Measurements from ENCODE around the gene ESRRG. TPM values are rescaled to one million over a fixed set of nuclear protein-coding genes. Genes with fewer than 3 reads are reported as not detected.
"Not testable (repeated sequence)": the region's sequence is repeated elsewhere in the genome, so short reads cannot be mapped to it uniquely, and the experiment has no call there.

Gene ESRRG
- polyA plus RNA-seq, 4 donors, result 38.0 to 57.4 (median 50.7) TPM

DNA sequence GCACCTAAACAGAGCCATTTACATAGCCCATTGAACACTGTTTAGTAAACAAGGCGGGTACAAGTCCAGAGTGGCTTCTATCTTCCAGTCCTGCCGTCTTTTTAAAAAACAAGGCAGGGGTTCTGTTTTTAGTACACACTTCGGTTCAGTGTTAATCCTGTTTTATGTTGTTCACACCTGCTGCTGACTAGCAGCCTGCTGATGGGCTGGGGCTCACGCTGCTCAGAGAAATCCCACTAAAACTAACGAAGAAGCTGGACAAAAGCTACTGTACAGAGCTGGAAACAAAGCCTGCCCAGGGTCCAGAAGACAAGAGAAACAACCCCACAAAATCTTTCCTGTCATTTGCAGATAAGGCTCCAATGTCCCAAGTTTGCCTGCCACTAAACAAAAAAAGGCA, 13.2 kb downstream of the ESRRG start:
- no peak for DNase-seq (ENCODE audit: low read depth in 4 of 4, low spot score in 3 of 4)

DNA sequence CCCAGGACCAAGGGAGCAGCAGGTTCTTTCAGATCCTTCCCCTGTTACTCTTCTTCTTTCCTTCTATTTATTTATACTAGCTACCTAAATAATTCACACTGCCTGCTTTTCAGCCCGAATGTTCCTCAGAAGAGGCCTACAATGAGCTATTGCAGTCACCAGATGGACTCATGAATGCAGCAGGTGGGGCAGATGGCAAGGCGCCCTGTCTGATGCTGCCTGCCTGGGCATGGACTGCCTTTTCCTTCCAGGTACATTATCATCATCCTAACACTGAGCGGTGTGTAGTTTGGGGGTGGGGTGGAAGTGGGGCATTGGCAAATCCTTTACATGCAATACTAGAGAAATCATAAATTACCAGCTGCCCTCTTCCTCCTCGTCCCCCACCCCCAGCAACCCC, 17.6 kb downstream of the ESRRG start:
- no peak for DNase-seq (ENCODE audit: low read depth in 4 of 4, low spot score in 3 of 4)

DNA sequence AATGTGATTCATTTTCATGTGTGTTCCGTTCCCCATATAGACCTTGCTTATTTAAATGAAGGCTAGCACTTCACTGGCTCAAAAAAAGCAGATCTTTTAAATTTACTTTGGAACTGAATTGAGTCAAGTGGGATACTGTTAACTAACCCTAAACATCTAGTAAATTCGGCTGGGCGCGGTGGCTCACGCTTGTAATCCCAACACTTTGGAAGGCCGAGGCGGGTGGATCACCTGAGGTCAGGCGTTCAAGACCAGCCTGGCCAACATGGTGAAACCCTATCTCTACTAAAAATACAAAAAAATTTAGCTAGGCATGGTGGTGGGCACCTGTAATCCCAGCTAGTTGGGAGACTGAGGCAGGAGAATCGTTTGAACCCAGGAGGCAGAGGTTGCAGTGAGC, 19.2 kb downstream of the ESRRG start:
- DNase-seq (ENCODE audit: low read depth in 4 of 4, low spot score in 3 of 4), result not testable (repeated sequence)

DNA sequence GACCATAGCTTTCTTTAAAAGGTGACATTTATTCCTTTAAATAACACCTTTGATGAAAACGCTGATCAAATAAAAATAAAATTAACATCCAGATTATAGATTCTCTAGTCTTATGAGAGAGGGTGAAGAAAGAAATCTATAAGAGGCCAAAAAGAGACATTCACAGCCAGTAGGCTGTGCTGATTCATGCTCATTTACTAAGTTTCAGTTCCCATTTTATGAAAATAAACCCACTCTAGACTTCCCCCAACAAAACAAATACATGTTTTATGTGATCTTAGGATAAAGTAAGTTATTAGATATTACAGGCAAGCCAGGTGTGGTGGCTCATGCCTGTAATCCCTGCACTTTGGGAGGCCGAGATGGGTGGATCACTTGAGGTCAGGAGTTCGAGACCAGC, 21.1 kb downstream of the ESRRG start:
- DNase-seq (ENCODE audit: low read depth in 4 of 4, low spot score in 3 of 4), result no peak

DNA sequence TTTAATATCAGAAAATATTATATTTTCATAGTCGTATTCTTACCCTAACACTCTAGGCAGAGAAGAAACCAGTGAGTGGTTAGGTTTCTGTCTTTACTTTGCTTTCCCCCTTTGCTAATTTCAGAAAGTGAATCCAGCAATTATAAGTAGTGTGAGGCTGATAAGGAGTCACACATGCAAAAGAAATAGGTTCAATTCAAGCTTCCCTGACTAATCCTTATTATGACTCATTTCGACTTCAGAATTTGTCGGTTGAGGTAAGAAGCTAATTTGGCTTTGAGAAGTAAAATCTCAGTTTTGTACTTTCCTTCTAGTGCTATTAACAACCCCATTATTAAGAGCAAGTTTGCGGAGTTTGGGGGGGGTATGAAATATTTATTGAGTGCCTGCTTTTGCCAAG, 22.4 kb downstream of the ESRRG start:
- DNase-seq (ENCODE audit: low read depth in 4 of 4, low spot score in 3 of 4), result no peak

DNA sequence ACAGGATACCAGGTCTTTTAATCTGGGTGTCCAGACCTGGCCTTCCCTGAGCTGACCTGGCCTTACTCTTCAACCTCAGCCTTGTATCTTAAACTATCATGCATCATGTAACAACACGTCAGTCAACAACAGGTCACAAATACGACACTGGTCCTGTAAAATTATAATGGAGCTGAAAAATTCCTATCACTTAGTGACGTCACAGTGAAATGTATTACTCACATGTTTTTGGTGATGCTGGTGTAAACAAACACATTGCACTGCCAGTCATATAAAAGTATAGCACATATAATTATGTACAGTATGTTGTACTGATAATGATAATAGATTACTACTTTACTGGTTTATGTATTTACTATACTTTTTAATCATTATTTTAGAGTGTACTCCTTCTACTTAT, 31.5 kb downstream of the ESRRG start:
- no peak for DNase-seq (ENCODE audit: low read depth in 4 of 4, low spot score in 3 of 4)

DNA sequence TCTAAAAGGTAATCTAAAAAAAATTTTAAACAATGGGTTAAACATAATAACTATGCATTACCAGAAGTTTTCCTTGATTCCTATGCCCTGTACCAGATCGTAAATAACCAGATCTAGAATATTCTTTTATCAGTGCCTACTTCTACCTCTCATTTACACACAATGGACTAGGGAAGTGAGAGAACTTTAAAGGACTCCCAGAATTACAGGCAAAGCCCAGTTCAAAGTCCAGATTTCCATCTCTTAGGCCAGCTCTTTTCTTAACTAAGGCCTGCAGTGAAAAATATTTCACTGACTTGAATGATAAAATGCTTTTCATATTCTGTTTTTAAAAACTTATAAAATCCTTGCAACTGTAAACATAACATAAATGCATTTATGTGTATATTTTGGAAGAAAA, 32.6 kb downstream of the ESRRG start:
- no peak for DNase-seq (ENCODE audit: low read depth in 4 of 4, low spot score in 3 of 4)

DNA sequence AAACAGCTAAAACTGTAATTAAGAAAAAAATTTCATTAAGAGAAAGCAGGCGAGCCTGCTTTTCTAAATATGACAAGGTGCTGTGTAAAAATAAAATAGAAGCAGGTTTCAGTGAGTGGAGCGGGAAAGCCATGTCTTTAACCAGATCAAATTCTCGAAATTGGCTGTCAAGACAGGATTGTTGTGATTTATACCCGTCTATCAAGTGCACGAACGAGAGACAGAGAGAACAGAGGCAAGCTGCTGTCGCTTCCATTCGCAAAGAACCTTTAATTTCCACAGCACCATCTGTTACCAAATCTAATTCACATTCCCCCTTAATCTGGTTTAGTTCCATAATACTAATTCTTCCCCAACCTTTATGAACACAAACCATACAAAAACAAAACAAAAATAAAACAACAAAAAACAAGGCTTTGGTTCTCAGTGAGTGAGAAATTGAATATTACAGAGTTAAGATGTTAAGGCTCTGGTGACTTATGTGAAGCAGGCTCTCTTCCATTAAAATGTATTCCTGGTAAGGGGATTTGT, 35.0 kb downstream of the ESRRG start:
- DNase-seq (ENCODE audit: low read depth in 4 of 4, low spot score in 3 of 4), result no peak

DNA sequence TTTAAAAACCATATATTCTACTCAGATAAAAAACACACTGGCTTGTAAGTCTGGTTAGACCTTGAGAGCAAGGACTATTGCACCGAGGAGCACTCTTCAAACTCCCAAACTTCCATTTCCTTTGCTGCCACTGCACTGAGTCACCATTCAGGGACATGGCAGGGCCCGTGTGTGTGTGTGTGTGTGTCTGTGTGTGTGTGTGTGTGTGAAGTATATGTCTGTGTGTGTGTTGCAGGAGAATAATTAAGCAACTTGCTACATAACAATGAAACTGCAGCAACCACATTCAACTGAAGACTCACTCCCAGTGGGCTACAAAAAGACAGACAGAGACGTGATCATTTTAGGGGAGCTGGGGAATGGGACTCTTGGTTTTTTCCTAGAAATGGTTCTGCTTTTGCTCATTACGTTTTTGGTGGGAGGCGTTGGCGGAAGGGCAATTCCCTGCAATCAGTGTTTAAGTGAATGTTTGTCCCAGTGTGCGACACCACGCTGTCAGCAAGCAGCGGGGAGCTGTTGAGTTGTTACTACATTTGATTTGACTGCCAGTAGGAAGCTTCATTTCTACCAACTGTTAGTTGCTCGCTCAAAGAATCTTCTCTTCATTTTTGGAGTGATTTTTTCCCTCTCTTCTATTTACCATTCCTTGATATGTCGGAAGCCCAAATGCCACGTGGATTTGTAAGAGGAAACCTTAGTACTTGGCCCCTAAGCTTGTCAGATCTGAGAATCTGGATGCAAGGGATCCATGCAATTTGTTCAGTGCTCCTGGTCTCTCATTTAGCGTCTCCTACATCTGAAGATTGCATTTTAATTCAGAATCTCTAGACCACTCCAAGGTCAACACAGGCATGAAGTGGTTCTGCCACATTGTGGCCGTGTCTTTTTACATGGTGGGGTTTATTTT, 36.1 kb downstream of the ESRRG start:
- DNase-seq (ENCODE audit: low read depth in 4 of 4, low spot score in 3 of 4), result no peak

DNA sequence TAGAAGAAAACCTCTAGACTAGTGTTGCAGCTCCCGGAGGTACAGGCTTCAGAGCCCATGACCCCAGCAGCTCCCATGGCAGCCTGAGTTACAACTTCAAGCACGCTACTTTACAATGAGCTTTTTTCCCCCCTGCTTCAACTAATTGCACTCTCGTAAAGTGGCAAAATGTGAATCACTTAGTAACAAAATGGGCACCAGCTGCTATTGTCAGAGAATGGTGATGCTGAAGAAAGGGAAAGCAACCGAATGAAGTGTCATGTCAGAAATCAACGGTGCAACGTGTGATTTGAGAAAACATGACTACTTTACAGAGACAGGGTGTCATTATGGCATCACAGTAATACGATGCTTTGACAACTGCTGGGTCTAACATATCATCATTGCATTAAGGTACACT, 40.5 kb downstream of the ESRRG start:
- DNase-seq (ENCODE audit: low read depth in 4 of 4, low spot score in 3 of 4), result no peak

DNA sequence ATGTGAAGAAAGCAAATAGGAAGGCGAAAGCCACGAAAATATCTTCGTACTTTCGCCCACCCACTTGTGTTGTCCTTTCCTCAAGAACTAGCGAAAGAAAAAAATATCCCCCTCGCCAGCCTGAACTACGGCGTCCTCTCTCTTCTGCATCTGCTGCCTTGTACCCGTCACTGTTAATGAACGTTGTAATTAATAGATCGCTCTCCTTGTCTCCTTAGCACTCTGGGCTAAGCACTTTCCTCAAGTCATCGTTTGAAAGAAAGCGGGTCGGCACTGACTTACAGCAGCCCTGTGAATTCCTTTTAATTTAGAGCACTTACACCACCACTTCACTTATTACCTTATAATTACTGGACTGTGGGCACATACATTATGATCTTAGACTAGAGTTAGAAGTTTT, 44.1 kb downstream of the ESRRG start:
- no peak for DNase-seq (ENCODE audit: low read depth in 4 of 4, low spot score in 3 of 4)

DNA sequence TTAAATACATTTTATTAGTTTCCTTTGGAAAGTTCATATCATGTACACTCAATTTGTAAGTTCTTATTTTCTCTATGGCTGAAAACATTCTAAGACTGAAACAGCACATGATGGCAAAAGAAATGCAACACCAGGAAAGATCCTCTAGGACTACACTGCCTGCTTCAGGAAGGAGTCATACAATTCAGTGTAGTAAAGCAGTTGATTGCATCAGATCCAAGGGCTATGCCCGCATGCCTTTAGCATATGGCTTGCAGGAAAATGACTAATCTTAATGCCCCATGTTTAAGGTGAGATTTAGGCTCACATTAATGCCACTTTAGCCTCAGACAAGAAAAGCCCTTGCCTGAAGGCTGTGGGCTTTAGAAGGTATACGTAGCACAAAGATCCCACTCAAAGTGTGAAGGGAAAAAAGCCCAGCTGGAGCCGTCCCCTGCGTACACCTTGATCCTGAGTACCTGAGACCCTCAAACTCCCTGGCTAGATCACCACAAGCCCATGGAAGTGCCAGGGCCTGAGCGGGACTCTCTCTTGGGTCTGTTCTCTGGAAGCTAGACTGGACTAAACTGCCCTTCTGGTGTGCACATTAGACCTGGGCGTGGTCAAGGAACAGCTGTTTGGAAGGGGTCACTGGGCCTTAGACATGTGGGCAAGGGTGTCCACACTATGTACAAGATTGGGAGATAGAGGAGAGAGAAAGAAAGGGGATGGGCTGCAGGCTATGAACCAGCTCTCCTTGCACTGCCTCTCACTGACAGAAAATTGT, 52.9 kb downstream of the ESRRG start:
- no peak for DNase-seq (ENCODE audit: low read depth in 4 of 4, low spot score in 3 of 4)

DNA sequence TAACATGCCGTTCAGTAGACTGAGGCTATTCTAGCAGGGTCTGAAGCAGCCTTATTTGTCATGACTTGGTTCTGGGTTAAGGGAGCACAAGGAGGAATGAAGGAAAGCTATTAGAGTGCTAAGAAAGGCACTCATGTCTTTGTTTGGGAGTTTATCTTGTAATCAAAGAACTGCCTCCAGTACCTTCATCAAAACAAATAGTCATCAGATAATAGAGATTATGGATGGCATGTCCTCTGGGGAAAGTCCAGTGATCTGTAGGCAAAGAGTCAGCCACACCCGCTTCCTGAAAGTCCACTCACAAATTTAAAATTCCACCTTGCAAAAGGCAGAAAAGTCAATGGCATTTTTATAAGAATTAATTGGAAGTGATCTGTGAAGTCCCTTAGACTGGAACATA, 56.8 kb downstream of the ESRRG start:
- no peak for DNase-seq (ENCODE audit: low read depth in 4 of 4, low spot score in 3 of 4)

DNA sequence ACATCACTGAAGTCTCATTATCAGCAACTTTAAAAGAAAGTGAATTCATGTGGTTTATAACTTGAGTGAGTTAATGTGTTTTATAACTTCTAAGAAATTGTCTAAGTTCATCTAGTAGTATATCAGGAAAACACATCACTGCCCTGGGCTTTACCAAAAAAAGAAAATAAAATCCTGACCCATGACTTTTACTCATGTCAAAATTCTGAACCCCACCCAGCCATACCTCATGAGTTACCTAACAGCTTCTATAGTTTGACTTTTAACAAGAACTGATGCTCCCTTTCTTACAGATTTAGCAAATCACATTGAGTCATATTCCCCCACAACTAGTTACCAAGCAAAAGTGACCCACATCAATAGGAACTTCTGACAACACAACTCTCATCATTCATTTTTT, 57.4 kb downstream of the ESRRG start:
- DNase-seq (ENCODE audit: low read depth in 4 of 4, low spot score in 3 of 4), result no peak

DNA sequence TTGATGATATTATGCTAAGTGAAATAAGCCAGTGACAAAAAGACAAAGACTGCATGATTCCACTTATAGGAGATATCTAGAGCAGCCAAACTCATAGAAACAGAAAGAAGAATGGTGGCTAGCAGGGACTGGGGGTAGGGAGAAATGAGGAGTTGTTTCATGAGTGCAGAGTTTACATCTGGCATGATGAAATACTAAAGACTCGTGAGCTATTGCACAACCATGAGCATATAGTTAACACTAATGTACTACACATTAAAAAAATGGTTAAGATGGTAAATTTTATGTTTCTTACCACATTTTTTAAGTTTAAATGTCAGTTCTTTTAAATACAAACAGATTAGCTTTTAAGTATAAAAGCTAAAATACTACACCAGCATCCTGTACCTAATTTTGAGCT, 57.8 kb downstream of the ESRRG start:
- no peak for DNase-seq (ENCODE audit: low read depth in 4 of 4, low spot score in 3 of 4)

DNA sequence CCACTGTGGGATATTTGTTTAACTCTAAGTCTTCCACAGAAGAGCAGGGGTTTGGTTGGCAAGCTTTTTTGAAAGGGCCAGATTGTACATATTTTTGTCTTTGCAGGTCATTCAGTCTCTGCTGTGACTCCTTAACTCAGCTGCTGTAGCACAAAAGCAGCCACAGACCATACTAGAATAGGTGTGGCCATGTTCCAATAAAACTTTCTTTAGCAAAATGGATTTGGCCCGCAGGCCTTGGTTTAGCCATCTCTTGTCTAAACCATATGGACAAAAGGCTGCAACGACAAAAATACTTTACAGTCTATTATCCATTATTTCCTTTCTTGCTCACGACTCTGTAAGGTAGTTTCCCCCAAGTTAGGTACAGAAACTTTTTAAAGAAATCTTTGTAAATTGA, 60.5 kb downstream of the ESRRG start:
- DNase-seq (ENCODE audit: low read depth in 4 of 4, low spot score in 3 of 4), result no peak

DNA sequence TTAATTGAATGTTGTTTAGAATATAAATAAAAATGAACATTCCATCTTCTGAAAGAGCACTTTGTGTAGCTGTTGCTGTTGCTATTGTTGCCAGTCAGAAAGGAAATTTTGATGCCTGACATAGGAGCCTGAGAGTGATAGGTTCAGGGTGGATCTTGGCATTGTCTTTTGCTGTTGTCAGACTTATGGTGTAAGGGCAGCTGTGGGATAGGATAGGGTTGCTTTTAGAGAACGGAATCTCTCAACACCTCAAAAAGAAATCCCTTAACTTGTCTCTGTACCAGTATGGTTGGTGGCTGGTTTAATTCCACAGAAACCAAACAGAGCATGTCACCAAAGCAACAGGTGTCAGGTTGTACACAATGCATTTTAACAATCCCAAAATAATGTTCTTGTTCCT, 62.7 kb downstream of the ESRRG start:
- no peak for DNase-seq (ENCODE audit: low read depth in 4 of 4, low spot score in 3 of 4)

DNA sequence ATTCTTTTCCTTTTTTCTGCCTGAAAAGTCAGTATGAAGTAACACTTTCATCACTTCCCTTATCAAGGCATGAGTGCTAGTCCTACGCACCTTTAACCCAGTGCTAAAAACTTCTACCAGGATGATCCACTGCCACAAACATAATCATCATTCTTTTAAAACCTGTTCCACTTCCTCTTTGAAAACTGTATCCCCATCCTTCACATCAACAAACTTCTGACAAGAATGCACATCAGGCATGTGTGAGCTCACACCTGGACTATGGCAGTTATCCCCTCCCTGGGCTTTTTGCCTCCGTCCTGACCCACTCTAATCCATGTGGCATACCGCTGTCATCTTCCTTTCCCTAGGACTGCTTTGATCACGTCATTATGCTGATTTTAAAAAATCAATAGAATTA, 70.2 kb downstream of the ESRRG start:
- no peak for DNase-seq (ENCODE audit: low read depth in 4 of 4, low spot score in 3 of 4)

DNA sequence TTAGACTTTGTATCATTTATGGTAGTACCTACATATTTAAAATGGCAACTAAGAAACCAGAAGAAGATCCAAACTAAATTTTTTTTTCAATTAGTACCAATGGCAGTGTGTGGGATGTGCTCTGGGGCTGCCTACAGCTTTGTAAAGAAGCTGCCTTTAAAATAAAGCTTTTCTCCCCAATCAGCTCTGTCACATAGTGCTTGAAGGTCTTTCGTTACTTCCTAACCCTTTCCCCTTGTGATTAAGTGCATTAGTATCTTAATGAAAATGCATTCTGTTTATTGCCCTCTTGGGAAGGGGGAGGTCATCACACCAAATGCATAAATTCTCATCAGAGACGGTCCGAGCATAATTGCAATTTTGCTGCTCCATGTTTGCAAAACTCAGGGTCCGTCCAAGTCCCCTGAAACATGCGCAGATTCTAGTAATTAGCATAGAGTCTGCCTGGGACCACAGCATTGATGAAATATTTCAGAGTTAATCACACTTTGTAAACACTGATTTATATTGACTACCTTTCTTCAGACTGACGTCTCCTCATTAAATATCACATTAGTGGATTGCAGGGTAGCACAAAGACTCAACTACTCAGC, 71.3 kb downstream of the ESRRG start:
- no peak for DNase-seq (ENCODE audit: low read depth in 4 of 4, low spot score in 3 of 4)

DNA sequence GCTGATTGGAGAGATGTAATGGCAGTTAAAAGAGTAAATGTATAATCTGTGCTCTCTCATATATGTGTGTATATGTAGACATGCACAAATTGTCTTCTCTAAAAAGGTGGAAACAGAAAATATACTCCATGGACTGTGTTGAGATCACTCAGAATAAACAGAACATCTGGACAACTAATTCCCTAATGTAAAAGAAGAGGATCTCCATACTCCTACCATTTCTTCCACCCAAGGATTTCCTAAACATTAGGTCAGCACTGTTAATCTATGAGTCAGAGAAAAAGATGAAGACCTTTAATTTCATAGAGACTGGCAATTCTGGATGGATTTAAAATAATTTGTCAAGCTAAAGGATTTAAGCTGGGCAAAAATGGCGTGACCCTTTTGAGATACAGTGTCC, 80.1 kb downstream of the ESRRG start:
- no peak for DNase-seq (ENCODE audit: low read depth in 4 of 4, low spot score in 3 of 4)

DNA sequence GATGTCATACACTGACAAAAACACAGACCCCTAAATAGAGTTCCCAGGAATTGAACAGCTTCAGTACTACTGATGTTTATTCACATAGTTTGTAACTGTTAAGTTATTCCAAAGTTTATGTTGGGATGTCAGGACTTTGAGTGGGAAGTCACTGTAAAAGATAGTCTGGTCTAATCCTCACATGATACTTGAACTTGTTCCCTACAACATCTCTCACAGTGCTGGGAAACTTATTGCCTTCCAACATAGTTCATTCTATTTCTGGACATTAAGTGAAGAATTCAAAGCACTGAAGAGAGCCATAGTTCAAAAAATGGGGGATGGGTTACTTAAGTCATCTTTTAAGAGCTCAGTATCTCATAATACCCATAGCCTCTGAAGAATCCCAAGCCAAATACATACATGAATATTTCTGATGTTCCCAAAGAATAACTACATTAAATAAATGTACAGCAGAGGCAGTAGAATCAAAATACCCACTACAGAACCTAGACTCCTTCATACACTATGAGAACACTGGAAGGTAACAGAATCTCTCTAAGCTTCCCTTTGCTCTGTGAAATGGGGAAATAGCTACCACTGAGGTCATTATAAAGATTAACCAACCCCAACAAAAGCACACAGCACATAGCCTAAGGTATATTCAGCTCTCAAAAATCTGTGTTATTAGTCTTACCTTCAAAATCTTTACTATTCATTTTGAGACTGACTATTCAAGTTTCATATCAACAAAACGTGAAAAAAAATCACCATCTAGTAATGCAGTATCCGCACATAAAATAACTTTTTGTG, 81.4 kb downstream of the ESRRG start:
- no peak for DNase-seq (ENCODE audit: low read depth in 4 of 4, low spot score in 3 of 4)
